ENCODE measurements around the gene CDKN2AIPNL.

DNA sequence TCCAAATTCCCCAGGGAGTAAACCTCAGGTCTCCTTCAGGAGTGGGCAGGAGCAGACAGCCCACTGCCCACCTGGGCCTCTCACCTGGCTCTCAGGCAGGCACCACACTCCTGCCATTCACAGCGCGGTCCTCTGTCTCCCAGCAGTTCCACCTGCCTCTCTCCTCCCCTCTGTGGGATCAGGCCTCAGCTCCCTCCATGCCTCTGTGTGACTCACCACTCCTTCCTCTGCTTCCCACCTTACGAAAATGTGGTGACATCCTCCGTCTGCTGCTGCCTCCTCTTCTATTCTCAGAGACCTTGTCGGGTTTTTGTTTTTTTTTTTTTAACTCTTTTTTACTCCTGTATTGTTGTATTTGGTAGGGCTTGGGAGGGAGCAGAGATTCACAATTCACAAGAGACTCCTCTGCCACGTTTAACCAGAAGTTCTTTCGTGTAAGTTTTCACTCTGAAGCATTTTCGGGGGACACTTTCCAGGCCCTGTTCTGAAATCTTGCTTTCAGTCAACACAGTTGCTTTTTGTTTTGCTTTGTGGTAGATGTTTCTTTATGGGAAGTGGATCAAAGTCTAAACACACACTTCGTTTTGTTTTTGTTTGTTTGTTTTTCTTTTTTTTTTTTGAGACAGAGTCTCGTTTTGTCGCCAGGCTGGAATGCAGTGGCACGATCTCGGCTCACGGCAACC, 21.1 kb upstream of the CDKN2AIPNL start:
- TF ChIP-seq, protein P1, sequence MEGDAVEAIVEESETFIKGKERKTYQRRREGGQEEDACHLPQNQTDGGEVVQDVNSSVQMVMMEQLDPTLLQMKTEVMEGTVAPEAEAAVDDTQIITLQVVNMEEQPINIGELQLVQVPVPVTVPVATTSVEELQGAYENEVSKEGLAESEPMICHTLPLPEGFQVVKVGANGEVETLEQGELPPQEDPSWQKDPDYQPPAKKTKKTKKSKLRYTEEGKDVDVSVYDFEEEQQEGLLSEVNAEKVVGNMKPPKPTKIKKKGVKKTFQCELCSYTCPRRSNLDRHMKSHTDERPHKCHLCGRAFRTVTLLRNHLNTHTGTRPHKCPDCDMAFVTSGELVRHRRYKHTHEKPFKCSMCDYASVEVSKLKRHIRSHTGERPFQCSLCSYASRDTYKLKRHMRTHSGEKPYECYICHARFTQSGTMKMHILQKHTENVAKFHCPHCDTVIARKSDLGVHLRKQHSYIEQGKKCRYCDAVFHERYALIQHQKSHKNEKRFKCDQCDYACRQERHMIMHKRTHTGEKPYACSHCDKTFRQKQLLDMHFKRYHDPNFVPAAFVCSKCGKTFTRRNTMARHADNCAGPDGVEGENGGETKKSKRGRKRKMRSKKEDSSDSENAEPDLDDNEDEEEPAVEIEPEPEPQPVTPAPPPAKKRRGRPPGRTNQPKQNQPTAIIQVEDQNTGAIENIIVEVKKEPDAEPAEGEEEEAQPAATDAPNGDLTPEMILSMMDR (conservative IDR thresholded peaks at IDR 0.05; ENCODE audit: low read depth, low read length), result no peak
- no peak for TF ChIP-seq EZH2 (IDR thresholded peaks at IDR 0.05; ENCODE audit: low read length, unreplicated experiment)

Data from PC-3 (cell line).